IMR-90 (cell line): ENCODE measurements around the gene TNFAIP8.
"Not testable (repeated sequence)": the region's sequence is repeated elsewhere in the genome, so short reads cannot be mapped to it uniquely, and the experiment has no call there.

ENCODE experiments used
- CEBPB ChIP-seq: IDR thresholded peaks from 2 replicates; pipeline ENCODE4 v1.6.1; 2012; ENCODE audit warnings: low read depth, low read length, improper control_type of control experiment
- CHD1 ChIP-seq: IDR thresholded peaks from 2 replicates; pipeline ENCODE4 v1.6.1; 2012; ENCODE audit warnings: low read depth, low read length, improper control_type of control experiment
- POLR2A ChIP-seq: IDR thresholded peaks from 2 replicates; pipeline ENCODE4 v1.6.1; 2012; ENCODE audit warnings: mild to moderate bottlenecking, low read depth, low read length
- RFX5 ChIP-seq: IDR thresholded peaks from 2 replicates; pipeline ENCODE4 v1.8.0; 2012; ENCODE audit warnings: low read depth, mild to moderate bottlenecking, low read length, moderate library complexity
- TF ChIP-seq, protein P1 (sequence below): conservative IDR thresholded peaks from 2 replicates; pipeline ENCODE4 v1.5.1; 2012; ENCODE audit warnings: mild to moderate bottlenecking, low read depth, low read length, improper control_type of control experiment
- TF ChIP-seq, protein P2 (sequence below): fragments of 150-350 bp; IDR thresholded peaks from 2 replicates; pipeline ENCODE4 v1.6.1; 2016; ENCODE audit warnings: low read depth, mild to moderate bottlenecking, low read length, moderate library complexity, borderline replicate concordance

DNA sequence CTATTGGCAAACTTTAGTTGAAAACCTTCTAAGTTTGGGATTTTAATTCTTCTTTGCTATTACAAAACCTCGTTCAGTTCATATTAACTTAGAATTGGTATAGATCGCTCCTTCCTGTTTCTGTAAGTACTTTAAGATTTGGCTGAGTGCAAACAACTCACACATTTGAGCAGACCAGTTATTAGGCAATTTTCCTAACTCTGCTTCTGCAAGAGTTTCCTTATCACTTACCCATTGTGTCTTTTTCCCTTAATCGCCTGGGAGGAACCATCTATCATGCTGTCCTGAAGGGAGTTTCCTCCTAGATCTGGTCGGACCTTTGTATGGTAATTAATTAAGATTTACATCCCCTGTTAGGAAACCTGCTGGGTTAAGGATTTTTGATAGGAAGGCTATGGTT is 71.8 kb downstream of the TNFAIP8 start:
- TF ChIP-seq, protein P1, sequence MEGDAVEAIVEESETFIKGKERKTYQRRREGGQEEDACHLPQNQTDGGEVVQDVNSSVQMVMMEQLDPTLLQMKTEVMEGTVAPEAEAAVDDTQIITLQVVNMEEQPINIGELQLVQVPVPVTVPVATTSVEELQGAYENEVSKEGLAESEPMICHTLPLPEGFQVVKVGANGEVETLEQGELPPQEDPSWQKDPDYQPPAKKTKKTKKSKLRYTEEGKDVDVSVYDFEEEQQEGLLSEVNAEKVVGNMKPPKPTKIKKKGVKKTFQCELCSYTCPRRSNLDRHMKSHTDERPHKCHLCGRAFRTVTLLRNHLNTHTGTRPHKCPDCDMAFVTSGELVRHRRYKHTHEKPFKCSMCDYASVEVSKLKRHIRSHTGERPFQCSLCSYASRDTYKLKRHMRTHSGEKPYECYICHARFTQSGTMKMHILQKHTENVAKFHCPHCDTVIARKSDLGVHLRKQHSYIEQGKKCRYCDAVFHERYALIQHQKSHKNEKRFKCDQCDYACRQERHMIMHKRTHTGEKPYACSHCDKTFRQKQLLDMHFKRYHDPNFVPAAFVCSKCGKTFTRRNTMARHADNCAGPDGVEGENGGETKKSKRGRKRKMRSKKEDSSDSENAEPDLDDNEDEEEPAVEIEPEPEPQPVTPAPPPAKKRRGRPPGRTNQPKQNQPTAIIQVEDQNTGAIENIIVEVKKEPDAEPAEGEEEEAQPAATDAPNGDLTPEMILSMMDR: not testable (repeated sequence)
- not testable (repeated sequence) for TF ChIP-seq RFX5, POLR2A, CEBPB, CHD1
- TF ChIP-seq, protein P2, sequence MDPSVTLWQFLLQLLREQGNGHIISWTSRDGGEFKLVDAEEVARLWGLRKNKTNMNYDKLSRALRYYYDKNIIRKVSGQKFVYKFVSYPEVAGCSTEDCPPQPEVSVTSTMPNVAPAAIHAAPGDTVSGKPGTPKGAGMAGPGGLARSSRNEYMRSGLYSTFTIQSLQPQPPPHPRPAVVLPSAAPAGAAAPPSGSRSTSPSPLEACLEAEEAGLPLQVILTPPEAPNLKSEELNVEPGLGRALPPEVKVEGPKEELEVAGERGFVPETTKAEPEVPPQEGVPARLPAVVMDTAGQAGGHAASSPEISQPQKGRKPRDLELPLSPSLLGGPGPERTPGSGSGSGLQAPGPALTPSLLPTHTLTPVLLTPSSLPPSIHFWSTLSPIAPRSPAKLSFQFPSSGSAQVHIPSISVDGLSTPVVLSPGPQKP: not testable (repeated sequence)
